ENCODE data around the gene PSPH. TPM values are rescaled to one million over a fixed set of nuclear protein-coding genes. Genes with fewer than 3 reads are reported as not detected.

Gene PSPH
- 50.3 and 60.8 TPM in 2 replicates for total RNA-seq

DNA sequence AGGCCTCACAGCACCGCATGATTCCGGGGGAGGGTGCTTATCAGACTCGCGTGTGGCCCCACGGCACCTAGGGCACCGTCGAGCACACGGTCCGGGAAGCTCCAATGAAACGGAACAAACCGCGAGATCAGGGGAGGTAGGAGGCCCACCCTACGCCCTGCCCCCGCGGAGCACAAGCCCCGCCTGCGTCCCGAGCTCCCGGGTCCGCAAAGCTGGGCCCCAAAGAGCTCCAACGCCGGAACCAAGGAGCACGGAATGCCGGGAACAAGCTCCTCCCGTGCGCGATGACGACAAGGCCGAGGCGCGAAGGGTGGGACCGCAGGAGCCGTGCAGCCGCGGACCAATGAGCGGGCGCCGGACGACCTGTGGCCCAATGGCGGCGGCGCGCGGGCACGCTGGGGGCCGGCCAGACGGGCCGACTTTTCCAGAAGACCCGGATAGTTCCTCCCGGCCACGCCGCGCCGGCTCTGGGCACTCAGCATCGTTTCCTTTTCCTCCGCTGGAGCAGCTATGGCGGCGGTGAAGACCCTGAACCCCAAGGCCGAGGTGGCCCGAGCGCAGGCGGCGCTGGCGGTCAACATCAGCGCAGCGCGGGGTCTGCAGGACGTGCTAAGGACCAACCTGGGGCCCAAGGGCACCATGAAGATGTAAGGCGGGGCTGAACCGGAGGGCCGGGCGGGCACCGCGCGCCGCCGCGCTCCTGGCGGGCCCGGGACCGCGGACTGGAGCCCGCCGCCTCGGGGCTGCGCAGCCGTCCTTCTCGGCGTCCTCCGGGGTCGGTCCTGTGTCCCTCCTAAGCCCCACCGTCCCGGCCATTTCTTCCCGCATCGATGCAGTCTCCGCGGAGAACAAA, at the start of gene PSPH, which contains the start of gene CCT6A:
Gene PSPH (minus strand): TSS at position 106 of the 853 bp plus-strand sequence. CDS start 30,232 bp downstream, outside the sequence.
Gene CCT6A (plus strand): TSS at position 427 of the 853 bp plus-strand sequence. CDS start 84 bp downstream, at position 511.

DNA sequence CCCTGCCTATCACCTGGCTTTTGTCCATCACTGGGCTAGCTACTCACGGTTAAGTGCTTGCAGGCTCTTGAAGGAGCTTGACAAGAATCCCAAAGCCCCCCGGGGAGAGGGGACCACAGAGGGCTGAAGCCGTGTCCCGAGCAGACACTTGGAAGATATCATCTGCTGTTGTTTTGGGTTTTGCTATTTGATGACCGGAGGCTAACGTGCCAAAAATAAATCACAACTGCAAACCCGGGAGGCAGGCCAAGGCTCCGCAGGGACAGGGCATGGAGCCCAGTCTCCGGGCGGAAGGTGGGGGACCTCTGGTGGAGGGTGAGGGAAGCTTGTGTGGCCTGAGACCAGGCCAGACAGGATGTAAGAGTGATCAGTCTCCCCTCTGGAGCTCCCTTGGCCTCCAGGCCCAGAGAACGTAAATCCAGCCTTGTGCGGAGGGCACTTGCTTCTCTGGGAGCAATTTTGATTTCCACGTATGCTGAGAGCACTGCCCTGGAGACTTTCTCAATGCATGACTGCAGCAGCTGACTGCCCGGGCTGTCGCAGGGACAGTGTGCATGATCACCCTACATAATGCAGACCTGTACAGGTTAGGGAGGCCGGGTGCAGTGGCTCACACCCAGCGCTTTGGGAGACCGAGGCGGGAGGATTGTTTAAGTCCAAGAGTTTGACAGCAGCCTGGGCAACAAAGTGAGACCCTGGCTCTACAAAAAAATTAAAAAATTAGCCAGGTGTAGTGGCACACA, 41.7 kb upstream of the PSPH start, which contains the start of gene PHKG1:
Gene PHKG1 (minus strand): TSS at position 164 of the 743 bp plus-strand sequence. CDS start 4,011 bp downstream, outside the sequence.

DNA sequence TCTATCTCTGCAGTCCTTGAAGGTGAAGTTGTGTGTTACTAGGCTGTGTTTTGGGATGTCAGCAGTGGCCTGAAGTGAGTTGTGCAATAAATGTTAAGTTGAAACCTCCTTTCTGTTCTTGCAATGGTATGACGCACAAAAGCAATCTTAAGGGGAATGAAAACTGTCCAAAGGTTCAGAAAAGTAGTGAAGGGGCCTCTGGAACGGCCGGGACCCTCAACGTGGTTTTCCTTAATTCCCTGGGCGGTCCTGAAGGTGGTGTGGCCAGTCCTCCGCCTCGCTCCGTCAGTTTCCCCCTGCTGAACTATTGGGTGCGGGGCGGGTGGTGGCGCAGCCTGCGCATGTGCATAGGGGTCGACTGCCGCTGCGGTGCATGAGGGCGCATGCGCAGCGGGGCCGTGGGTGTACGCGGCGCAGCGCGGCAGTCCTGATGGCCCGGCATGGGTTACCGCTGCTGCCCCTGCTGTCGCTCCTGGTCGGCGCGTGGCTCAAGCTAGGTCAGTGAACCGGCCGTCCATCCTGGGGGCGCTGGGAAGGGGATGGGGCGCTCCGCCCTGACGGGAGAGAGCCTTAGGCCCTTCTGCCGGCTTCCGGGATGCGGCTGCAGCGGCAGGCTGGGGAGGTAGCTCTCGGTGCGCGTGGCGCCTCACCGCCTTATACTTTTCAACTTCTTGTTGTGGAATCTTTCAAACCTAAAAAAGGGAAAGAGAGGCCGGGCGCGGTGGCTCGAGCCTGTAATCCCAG, 12.8 kb upstream of the PSPH start, which contains the start of gene SUMF2:
Gene SUMF2 (plus strand): TSS at position 405 of the 744 bp plus-strand sequence. CDS start 26 bp downstream, at position 431.

DNA sequence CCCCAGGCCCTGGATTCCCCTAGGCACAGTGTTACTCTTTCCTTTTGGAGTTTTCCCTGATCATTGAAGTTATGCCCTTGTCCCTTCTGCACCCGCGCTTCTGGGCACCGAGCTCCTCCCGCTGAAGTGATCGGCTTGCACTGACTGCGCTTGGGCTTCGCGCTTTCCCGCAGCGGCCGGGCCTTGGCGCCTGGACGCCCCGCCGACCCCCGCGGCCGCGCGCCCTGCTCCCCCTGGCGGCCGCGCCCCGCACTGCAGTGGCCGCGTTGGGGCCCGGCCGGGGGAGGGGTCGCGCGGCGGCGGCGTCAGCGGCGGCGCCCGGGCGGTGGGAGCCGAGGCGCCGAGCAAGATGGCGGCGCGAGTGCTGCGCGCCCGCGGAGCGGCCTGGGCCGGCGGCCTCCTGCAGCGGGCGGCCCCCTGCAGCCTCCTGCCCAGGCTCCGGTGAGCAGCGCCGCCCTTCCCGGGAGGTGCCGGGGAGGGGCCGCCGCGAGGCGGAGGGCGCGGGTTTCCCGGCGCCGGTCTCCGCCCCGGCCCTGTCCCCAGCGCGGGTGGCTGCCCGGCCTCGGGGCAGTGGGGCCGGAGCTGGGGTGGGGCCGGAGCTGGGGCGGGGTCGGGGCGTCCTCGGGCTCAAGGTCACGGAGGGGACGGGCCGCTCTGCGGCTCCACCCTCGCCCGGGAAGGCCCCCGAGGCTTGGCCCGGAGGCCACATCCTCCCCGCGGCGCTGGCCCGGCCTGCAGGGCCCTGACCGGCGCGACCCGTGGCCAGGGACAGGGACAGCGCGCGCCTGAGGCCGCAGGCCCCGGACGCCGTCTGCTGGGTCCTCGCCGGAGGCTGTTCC, 86.8 kb downstream of the PSPH start, which contains the start of gene NIPSNAP2:
Gene NIPSNAP2 (plus strand): TSS at position 325 of the 839 bp plus-strand sequence. CDS start 25 bp downstream, at position 350.

Other genes starting within 250 kb of the PSPH start
- gene SEPTIN14, start 188.7 kb downstream of the PSPH start, total RNA-seq = not detected in 2 replicates
- 0.58 and 1.2 TPM in 2 replicates for gene ZNF713, start 164.0 kb downstream of the PSPH start, total RNA-seq
- 10.3 and 12.8 TPM in 2 replicates for gene MRPS17, start 99.6 kb downstream of the PSPH start, total RNA-seq
- 40.0 and 57.3 TPM in 2 replicates for gene NIPSNAP2, start 86.9 kb downstream of the PSPH start, total RNA-seq
- gene CCT6A, start 321 bp upstream of the PSPH start, total RNA-seq = 111 and 186 TPM in 2 replicates
- gene SUMF2, start 12.8 kb upstream of the PSPH start, total RNA-seq = 229 and 259 TPM in 2 replicates
- gene PHKG1, start 41.5 kb upstream of the PSPH start, total RNA-seq = 0.99 and 1.6 TPM in 2 replicates
- gene CHCHD2, start 55.0 kb upstream of the PSPH start, total RNA-seq = 203 and 460 TPM in 2 replicates
- gene NUPR2, start 65.0 kb upstream of the PSPH start, total RNA-seq = not detected in 2 replicates